Ramos (cell line): Measurements from ENCODE around the gene PITPNB.

Experiments
- in situ Hi-C: fragments of 300-500 bp; cut with MboI; formaldehyde crosslinking; loops from one replicate; pipeline ENCODE4 v1.14.3; 2022; ENCODE audit warnings: low sequenced_read_pairs; ENCODE audit not compliant: unreplicated experiment

Gene PITPNB

GRCh38 chr22:27809700-27810608 lies 109.1 kb downstream of the PITPNB start:
- in situ Hi-C loops: loop anchor here (10.0 kb wide), 1 partner anchor 405 kb away; no protein-coding TSS in a partner anchor

DNA sequence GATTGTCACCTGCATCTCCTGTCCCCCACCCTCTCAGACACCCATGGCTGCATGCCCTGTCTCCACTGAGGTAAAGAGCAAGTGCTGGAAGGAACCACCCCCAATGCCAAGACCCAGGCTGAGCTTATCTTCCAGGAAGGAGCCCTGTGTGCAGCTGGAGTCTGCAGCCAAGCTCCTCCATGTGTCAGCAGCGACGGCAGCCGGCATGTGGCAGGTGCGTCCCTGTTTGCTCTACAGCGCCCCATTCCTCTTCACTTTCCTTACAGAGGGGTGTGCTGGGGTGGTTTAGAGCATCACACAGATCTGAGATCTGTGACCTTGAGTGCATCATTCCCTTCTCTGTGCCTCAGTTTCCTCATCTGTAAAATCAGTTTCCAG lies 109.8 kb downstream of the PITPNB start:
- in situ Hi-C loops: loop anchor here (10.0 kb wide), 1 partner anchor 404 kb away; no protein-coding TSS in a partner anchor

DNA sequence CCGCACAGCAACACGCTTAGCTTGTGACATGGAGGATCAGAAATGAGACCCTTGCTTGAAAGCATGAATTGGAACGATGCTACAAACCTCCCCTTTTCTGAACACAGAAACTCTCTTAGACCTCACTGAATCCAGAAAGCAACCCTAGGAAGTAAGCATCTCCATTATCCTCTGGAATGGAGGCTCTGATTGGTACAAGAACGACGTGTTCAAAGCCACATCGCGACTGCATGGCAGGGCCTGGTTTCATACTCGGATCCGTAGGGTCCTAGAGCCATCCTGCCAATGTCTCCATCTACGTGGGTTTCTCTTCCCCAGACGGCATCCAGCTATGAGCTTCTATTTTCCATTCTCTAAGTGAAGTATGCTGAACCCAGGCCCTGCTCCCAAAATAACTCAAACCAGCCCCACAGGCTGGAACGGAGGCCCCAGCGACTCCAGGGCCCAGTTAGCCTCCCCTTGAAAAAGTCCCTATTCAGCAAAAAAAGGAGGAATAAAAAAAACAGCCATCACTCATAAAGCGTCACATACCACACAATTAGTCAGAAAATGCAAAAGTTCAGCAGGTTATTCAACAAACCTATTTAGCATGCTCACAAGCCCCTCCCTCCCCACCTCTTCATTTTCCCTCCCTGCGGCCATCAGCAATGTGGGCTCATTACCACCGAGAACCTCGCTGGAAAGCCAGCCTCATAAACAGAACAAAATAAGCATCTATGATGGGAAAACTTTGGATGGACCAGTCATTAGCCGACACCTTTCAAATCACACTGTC lies 110.4 kb downstream of the PITPNB start:
- in situ Hi-C loops: loop anchor here (10.0 kb wide), 1 partner anchor 404 kb away; no protein-coding TSS in a partner anchor

DNA sequence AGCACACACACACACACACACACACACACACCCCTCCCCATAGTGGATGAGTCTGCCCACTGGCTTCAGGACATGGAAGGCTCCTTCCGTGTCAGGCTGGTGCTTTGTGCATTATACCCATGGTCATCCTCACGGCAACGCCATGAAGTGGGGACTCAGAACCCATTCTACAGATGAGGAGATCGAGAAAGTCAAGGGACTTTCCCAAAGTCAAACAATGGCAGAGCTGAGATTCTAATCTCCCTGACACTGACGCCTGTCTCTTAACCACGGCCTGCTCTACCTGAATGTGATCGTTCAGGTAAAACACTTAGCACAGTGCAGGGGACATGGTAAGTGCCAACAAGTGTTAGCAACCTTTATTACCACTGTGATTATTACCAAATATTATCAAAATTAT lies 113.2 kb downstream of the PITPNB start:
- in situ Hi-C loops: loop anchor here (10.0 kb wide), 1 partner anchor 401 kb away; no protein-coding TSS in a partner anchor

- in situ Hi-C loops: loop anchor here (10.0 kb wide), 1 partner anchor 400 kb away; no protein-coding TSS in a partner anchor
These were observed 114.4 kb downstream of the PITPNB start for GRCh38 chr22:27804470-27805297.

DNA sequence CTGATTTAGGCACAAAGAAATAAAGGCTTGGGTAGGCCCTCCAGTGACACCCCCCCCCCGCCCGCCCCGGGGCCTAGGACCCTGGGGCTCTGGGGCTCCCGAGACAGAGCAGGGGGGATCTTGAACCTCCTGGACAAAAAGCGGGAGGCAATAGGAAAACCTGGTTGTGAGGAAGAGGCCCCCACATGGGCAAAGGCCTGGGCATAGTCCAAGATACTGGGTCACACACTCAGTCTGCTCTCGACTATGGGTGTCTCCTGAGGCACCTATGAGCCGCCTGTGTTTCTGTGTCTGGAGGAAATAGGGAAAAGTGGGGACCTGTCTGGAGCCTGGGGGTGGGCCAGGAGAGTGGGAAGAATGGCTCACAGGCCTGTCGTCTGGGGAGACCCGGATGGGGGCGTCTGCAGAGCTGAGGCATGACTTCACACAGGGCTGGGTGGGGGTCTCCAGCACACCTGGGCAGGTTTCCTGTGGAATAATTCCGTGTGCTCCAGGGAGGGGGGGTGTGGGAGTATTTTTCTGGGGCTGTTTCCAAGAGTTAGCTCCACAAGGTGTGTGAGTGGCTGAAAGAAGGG lies 115.1 kb downstream of the PITPNB start:
- in situ Hi-C loops: loop anchor here (10.0 kb wide), 1 partner anchor 399 kb away; no protein-coding TSS in a partner anchor

DNA sequence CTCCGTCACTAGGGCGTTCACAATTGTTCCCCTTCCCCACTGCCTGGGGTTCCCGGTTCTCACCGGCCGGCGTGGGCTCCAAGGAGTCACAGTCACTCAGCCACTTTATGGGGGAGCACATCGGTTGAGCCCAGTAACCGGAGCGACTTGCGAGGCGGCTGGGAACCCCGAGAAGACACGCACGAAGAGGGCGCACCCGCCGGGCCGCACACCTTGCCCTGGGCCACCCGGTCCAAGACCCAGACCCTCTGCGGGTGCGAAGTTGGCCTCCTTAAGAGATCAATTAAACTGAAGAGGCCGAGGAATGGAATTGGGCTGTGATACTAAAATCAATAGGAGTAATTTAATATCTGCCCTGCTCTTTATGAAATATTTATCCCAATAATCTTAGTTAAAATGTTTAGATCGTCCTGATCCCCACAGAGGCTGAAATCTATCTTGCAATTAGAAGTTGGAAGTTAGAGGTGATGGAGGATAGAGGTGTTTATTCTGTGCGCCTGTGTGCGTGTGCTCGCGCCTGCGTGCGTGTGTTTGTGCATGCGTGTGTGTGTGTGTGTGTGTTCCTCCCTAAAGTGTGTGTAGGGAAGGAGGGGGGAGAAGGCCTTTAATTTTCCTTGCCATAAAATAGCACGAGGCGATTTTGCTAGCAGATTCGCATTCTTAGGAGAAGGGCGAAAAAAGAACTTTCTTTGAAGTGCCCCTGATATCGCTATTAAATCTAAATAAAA lies 116.5 kb downstream of the PITPNB start:
- in situ Hi-C loops: loop anchor here (10.0 kb wide), 1 partner anchor 398 kb away; no protein-coding TSS in a partner anchor
